Stomach (tissue), 9 donors: ENCODE measurements around the gene EIF4G1. TPM values are rescaled to one million over a fixed set of nuclear protein-coding genes. Genes with fewer than 3 reads are reported as not detected.

Source experiments
- DNase-seq, 2 donors: peaks; one replicate each; pipeline versions ENCODE4 v3.0.0 to v3.0.0-alpha.2; 2013 to 2019
- H3K27ac ChIP-seq, 5 donors: fragments of 200-600 bp in 4 of 5; sonication (generic) in 4 of 5; one replicate each; pipeline ENCODE4 v1.5.1; 2013 to 2019; ENCODE audit warnings: mild to moderate bottlenecking in 1 of 5, moderate library complexity in 1 of 5
- H3K27me3 ChIP-seq, 3 donors: fragments of 200-600 bp; sonication (generic); one replicate each; pipeline ENCODE4 v1.5.1; 2017 to 2019; ENCODE audit warnings: mixed run types in 1 of 3
- H3K36me3 ChIP-seq, 4 donors: fragments of 200-600 bp; sonication (generic); 1 replicate in 3 of 4; 2 replicates in 1 of 4; pipeline ENCODE4 v1.5.1; 2016 to 2019
- H3K4me1 ChIP-seq, 4 donors: fragments of 200-600 bp; sonication (generic); one replicate each; pipeline ENCODE4 v1.5.1; 2016 to 2019
- H3K4me3 ChIP-seq, 4 donors: fragments of 200-600 bp; sonication (generic) in 3 of 4; one replicate each; pipeline ENCODE4 v1.5.1; 2016 to 2019; ENCODE audit warnings: mild to moderate bottlenecking in 1 of 4
- H3K9me3 ChIP-seq, 4 donors: fragments of 200-600 bp; sonication (generic); one replicate each; pipeline ENCODE4 v1.5.1; 2016 to 2019
- EP300 ChIP-seq: sonication (generic); formaldehyde crosslinking; IDR thresholded peaks from one replicate; pipeline ENCODE4 v1.6.1; 2017; ENCODE audit warnings: antibody characterized with exemption
- POLR2A ChIP-seq, 4 donors: fragments of 450-650 bp; IDR thresholded peaks; one replicate each; pipeline ENCODE4 v1.6.1; 2016; ENCODE audit warnings: antibody characterized with exemption in 4 of 4, control low read depth in 2 of 4, mild to moderate bottlenecking in 1 of 4, moderate library complexity in 1 of 4
- POLR2AphosphoS5 ChIP-seq, 3 donors: sonication (generic); formaldehyde crosslinking; IDR thresholded peaks; one replicate each; pipeline ENCODE4 v1.6.1; 2016; ENCODE audit warnings: antibody characterized with exemption in 3 of 3
- WGBS, 5 donors: extraction: QIAGEN DNeasy Blood & Tissue Kit in 3 of 5; methylation state at CpG; one replicate each; pipeline versions ENCODE4 v1.1.5 to v1.1.7; 2013 to 2018; 5-methylcytosine and 5-hydroxymethylcytosine counted together
- intact Hi-C: fragments of 100-400 bp; cut with DNase I; formaldehyde crosslinking; loops from one replicate; pipeline ENCODE4 v1.15.1; 2023; ENCODE audit warnings: low total_unique reads
- polyA plus RNA-seq, 3 donors: library from polyadenylated mRNA; stranded (reverse); fragments of 200-250 nt; gene quantifications; one replicate each; pipeline ENCODE4 v1.2.3, GENCODE V29; 2013
- total RNA-seq, 5 donors: library from RNA; depleted of rRNA; stranded (reverse); fragments of >200 nt; gene quantifications; one replicate each; pipeline versions ENCODE4 v1.1.0 to v1.2.3, GENCODE V29; 2014 to 2016
- TF ChIP-seq, protein P1 (sequence below), 7 experiments: fragments of 450-650 bp in 4 of 7; fragments of 200-600 bp in 3 of 7; sonication (generic) in 3 of 7; IDR thresholded peaks; one replicate each; pipeline ENCODE4 v1.5.1; 2016 to 2019; ENCODE audit warnings: antibody characterized with exemption in 7 of 7, control low read depth in 2 of 7, mild to moderate bottlenecking in 1 of 7
- donor health status: healthy with polysubstance abuse.
- donor health status: Bipolar disorder and iron deficiency.
- donor health status: healthy.

EIF4G1 gene
- total and polyA plus RNA-seq, 8 donors: 86.5 to 572 (median 181) TPM

DNA sequence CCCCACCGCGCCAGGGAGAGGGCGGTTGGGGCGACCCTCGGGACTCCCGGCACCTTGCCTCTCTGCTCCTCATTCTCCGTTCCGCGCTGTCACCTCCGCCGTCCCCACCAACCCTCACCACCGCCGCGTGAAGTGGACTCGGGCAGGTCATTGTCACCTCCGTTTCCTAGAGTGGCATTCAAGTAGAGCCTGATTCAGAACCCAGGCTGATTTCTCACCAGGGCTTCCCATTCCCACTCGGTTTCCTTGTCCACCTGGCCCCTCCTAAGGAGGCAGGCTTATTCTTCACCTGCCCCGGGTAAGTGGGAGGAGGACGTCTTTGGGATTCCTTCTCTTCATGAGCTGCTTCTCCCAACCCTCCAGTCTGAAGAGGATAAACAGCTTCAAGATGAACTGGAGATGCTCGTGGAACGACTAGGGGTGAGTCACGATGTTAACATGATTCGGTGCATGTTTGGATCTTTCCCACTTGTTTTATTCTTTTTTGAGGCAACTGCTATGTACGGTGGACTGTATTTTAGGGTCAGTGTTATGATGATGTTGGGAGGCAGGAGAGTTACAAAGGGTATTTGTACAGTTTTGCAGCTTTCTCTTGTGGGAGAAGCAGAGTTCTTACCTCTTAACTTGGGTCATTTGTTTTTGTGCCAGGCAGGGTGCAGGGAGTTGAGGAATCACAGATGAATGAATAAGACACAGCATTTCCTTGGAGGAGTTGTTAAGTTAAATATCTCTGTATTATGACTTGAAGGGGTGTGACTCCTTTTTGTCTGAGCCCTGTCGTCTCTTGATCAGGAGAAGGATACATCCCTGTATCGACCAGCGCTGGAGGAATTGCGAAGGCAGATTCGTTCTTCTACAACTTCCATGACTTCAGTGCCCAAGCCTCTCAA lies 14.7 kb upstream of the EIF4G1 start:
- TF ChIP-seq EP300 (no peak), POLR2A (IDR thresholded peaks at IDR 0.05) (no peak), POLR2AphosphoS5 (IDR thresholded peaks at IDR 0.05) (no peak)
- TF ChIP-seq, protein P1, sequence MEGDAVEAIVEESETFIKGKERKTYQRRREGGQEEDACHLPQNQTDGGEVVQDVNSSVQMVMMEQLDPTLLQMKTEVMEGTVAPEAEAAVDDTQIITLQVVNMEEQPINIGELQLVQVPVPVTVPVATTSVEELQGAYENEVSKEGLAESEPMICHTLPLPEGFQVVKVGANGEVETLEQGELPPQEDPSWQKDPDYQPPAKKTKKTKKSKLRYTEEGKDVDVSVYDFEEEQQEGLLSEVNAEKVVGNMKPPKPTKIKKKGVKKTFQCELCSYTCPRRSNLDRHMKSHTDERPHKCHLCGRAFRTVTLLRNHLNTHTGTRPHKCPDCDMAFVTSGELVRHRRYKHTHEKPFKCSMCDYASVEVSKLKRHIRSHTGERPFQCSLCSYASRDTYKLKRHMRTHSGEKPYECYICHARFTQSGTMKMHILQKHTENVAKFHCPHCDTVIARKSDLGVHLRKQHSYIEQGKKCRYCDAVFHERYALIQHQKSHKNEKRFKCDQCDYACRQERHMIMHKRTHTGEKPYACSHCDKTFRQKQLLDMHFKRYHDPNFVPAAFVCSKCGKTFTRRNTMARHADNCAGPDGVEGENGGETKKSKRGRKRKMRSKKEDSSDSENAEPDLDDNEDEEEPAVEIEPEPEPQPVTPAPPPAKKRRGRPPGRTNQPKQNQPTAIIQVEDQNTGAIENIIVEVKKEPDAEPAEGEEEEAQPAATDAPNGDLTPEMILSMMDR (IDR thresholded peaks at IDR 0.05): no peak
- no peak for DNase-seq
- Histone ChIP-seq H3K27me3 (no peaks in the 10 kb centered on the region), H3K4me1 (peaks cover 10 to 34% (median 21%) of the 10 kb centered on the region in 4 donors), H3K9me3 (no peaks in the 10 kb centered on the region), H3K27ac (peak overlapping the region; percentile 79 to 88 (median 85)), H3K4me3 (peak overlapping the region; percentile 95 to 96 (median 95)), H3K36me3 (peaks cover 36 to 47% (median 46%) of the 10 kb centered on the region in 4 donors)
- intact Hi-C loops: loop anchor here (10.0 kb wide), 1 partner anchor 55 kb away; no protein-coding TSS in a partner anchor
- whole genome bisulfite sequencing, 5 donors: 15 to 16% (median 15%) methylated on average over 29 of the region's 29 CpGs

DNA sequence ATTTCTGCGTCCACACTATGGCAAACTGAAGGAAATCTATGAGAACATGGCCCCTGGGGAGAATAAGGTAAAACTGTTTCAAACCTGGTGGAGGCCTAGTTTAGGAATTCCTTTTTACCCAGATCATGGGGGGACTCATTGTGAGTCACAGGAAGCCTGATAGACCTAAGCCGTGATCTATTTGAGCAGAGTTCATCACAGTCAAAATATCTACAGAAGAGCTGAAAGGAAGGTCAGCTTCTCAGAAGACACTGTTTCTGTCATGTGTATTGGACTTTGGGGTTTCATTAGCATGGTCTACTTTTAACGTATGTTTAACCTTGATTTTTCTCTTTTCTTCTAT lies 14.1 kb upstream of the EIF4G1 start:
- 61 to 85% (median 77%) methylated on average over 3 of the region's 3 CpGs for WGBS, 5 donors
- no peak for DNase-seq
- no peaks in the 10 kb centered on the region for H3K9me3 ChIP-seq
- peaks cover 42 to 53% (median 52%) of the 10 kb centered on the region in 4 donors for H3K36me3 ChIP-seq
- TF ChIP-seq EP300: no peak
- no peak for TF ChIP-seq POLR2A (IDR thresholded peaks at IDR 0.05)
- TF ChIP-seq POLR2AphosphoS5 (IDR thresholded peaks at IDR 0.05): no peak
- peaks cover 10 to 34% (median 21%) of the 10 kb centered on the region in 4 donors for H3K4me1 ChIP-seq
- peak overlapping the region in 2 of 4 donors; percentile 95 to 96 for H3K4me3 ChIP-seq
- intact Hi-C loops: loop anchor here (10.0 kb wide), 1 partner anchor 54 kb away; no protein-coding TSS in a partner anchor
- no peaks in the 10 kb centered on the region for H3K27me3 ChIP-seq
- peak overlapping the region in 1 of 5 donors; percentile 88 for H3K27ac ChIP-seq

DNA sequence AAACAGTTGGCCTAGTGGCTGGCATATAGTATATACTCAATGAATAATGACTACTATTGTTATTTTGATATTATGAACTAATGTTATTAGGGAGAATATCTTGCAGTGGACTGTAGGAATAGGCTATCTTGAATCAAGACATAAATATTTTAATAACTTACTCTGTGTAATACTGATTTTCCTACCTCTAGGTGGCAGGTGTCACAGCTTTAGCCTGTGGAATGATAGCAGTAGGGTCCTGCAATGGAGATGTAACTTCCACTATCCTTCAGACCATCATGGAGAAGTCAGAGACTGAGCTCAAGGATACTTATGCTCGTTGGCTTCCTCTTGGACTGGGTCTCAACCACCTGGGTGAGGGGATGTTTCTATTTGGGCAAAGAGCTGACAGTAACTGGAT lies 8.8 kb upstream of the EIF4G1 start:
- H3K36me3 ChIP-seq: peaks cover 79 to 95% (median 92%) of the 10 kb centered on the region in 4 donors
- peak in 1 of 2 donors; percentile 37 for DNase-seq
- no peaks in the 10 kb centered on the region for H3K9me3 ChIP-seq
- TF ChIP-seq POLR2A (IDR thresholded peaks at IDR 0.05): no peak
- TF ChIP-seq, protein P1 (IDR thresholded peaks at IDR 0.05): peak in 2 of 7 experiments; percentile 12 to 14
- no peak overlapping the region for H3K27ac ChIP-seq
- intact Hi-C loops: loop anchor here (10.0 kb wide), 1 partner anchor 49 kb away; no protein-coding TSS in a partner anchor
- WGBS, 5 donors: 53 to 85% (median 59%) methylated on average over 1 of the region's 1 CpG
- no peak overlapping the region for H3K4me3 ChIP-seq
- no peaks in the 10 kb centered on the region for H3K27me3 ChIP-seq
- peaks cover 2 to 15% (median 6%) of the 10 kb centered on the region in 4 donors for H3K4me1 ChIP-seq

DNA sequence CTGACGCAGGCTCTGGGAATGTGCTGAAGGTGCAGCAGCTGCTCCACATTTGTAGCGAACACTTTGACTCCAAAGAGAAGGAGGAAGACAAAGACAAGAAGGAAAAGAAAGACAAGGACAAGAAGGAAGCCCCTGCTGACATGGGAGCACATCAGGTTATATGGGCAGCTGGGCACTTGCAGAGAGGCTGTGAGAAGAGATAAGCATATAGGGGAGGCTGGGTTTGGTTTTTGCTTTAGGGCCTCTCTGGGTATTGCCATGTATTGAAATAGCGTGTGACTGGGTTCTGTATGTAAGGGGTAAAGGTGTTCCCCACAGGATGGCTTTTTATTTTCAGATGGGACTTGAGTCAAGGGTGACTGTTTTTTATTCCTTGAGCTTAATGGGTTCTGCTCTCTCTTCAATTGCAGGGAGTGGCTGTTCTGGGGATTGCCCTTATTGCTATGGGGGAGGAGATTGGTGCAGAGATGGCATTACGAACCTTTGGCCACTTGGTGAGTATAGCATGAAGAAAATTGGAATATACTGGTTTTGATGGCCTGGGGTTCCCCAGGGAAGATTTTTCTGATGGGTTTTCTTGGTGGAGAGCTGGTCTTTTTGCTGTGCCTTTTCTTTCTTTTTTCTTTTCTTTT lies 7.9 kb upstream of the EIF4G1 start:
- intact Hi-C loops: loop anchor here (10.0 kb wide), 1 partner anchor 48 kb away; no protein-coding TSS in a partner anchor
- no peak for TF ChIP-seq POLR2A (IDR thresholded peaks at IDR 0.05)
- TF ChIP-seq EP300: no peak
- TF ChIP-seq, protein P1 (IDR thresholded peaks at IDR 0.05): no peak
- Histone ChIP-seq H3K27ac (no peak overlapping the region), H3K36me3 (peaks cover 75 to 87% (median 83%) of the 10 kb centered on the region in 4 donors), H3K4me3 (no peak overlapping the region), H3K4me1 (peaks cover 0 to 10% (median 0%) of the 10 kb centered on the region in 4 donors), H3K27me3 (no peaks in the 10 kb centered on the region), H3K9me3 (no peaks in the 10 kb centered on the region)
- no peak for DNase-seq
- 87 to 94% (median 91%) methylated on average over 4 of the region's 4 CpGs for WGBS, 5 donors
